ENCODE data around the gene ARL5B.
A peak's percentile ranks its signal among the peaks of the same experiment; 100 is the strongest.

Gene ARL5B

DNA sequence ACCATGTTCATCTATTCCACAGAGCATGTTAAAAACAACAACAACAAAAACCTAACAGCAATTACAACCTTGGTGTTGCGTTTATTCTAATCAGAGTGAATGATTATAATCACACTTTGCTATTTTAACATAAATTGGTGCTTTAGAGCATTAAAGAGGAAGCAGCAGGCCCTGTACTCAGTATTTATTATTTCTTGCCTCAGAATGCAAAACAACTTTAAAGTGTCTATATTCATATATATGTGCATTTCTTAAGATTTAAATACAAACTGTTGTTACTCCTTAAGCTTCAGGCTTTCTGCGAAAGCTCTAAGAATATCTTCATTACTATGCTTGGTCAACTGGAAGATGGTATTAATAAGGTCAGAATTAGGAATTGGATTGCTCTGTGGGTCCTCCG, 21.5 kb downstream of the ARL5B start:
- TF ChIP-seq, protein P1, sequence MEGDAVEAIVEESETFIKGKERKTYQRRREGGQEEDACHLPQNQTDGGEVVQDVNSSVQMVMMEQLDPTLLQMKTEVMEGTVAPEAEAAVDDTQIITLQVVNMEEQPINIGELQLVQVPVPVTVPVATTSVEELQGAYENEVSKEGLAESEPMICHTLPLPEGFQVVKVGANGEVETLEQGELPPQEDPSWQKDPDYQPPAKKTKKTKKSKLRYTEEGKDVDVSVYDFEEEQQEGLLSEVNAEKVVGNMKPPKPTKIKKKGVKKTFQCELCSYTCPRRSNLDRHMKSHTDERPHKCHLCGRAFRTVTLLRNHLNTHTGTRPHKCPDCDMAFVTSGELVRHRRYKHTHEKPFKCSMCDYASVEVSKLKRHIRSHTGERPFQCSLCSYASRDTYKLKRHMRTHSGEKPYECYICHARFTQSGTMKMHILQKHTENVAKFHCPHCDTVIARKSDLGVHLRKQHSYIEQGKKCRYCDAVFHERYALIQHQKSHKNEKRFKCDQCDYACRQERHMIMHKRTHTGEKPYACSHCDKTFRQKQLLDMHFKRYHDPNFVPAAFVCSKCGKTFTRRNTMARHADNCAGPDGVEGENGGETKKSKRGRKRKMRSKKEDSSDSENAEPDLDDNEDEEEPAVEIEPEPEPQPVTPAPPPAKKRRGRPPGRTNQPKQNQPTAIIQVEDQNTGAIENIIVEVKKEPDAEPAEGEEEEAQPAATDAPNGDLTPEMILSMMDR (IDR thresholded peaks at IDR 0.05) = no peak
- Mint-ChIP-seq H3K4me1 (no peaks in the 10 kb centered on the region), H3K4me3 (no peak overlapping the region), H3K27me3 (ENCODE audit: low read depth, poor library complexity) (no peaks in the 10 kb centered on the region), H3K36me3 (ENCODE audit: low read depth) (peaks cover 22% of the 10 kb centered on the region), H3K27ac (no peak overlapping the region), H3K9me3 (no peaks in the 10 kb centered on the region)
- no peak for DNase-seq

DNA sequence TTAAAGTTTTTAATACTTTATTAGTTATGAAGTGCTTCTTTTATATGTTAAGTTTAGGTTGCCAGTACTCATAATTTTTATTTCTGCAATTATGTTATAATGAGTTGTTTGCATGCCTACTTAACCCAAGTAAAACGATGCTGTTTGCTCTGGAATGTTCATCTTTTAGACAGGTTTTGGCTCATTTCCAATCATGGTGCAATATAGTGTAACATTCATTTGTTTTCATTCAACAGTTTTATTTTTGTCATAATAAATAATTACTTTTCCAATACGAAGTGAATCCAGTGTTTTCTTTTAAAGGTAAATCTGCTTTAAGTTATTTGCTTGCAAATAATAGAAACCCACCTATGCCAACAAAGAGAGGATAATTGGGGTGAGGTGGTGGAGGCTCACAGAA, 22.1 kb downstream of the ARL5B start:
- Mint-ChIP-seq H3K9me3 (no peaks in the 10 kb centered on the region), H3K36me3 (ENCODE audit: low read depth) (peaks cover 22% of the 10 kb centered on the region), H3K27me3 (ENCODE audit: low read depth, poor library complexity) (no peaks in the 10 kb centered on the region), H3K4me3 (no peak overlapping the region), H3K27ac (peak overlapping the region; percentile 41), H3K4me1 (no peaks in the 10 kb centered on the region)
- DNase-seq = no peak
- TF ChIP-seq, protein P1 (IDR thresholded peaks at IDR 0.05) = no peak

- Mint-ChIP-seq H3K4me3 (no peak overlapping the region), H3K4me1 (no peaks in the 10 kb centered on the region)
Measured at GRCh38 chr10:18681971-18682411, 22.8 kb downstream of the ARL5B start.

DNA sequence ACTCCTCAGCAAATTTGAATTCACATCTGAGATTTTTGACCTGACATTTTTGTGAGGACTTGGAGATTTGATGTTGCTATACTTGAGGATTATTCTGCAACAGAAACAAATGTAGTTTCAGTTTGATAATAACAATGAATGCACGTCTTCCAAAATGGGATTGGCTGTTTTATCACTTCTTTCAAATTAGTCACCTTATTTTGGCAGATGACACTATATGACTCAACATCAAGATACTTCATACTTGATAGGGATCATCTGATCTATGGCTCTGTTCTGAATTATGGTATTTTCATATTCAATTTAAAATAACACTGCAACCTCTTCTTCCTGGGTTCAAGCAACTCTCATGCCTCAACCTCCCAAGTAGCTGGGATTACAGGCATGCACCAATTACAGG, 24.2 kb downstream of the ARL5B start:
- peak overlapping the region; percentile 37 for H3K27ac Mint-ChIP-seq
- no peaks in the 10 kb centered on the region for H3K9me3 Mint-ChIP-seq
- peaks cover 16% of the 10 kb centered on the region for H3K36me3 Mint-ChIP-seq (ENCODE audit: low read depth)
- H3K4me1 Mint-ChIP-seq = no peaks in the 10 kb centered on the region
- TF ChIP-seq, protein P1 (IDR thresholded peaks at IDR 0.05) = no peak
- peaks cover 5% of the 10 kb centered on the region for H3K27me3 Mint-ChIP-seq (ENCODE audit: low read depth, poor library complexity)
- no peak overlapping the region for H3K4me3 Mint-ChIP-seq
- DNase-seq = no peak

More at GRCh38 chr10:18681971-18682411, 22.8 kb downstream of the ARL5B start:
- peaks cover 16% of the 10 kb centered on the region for H3K36me3 Mint-ChIP-seq (ENCODE audit: low read depth)
- H3K9me3 Mint-ChIP-seq = no peaks in the 10 kb centered on the region
- TF ChIP-seq, protein P1 (IDR thresholded peaks at IDR 0.05) = no peak
- peak overlapping the region; percentile 41 for H3K27ac Mint-ChIP-seq
- no peak for DNase-seq
- peaks cover under 1% of the 10 kb centered on the region for H3K27me3 Mint-ChIP-seq (ENCODE audit: low read depth, poor library complexity)

GRCh38 chr10:18684416-18684815, 25.2 kb downstream of the ARL5B start:
- H3K4me1 Mint-ChIP-seq = no peaks in the 10 kb centered on the region
- no peak for DNase-seq
- TF ChIP-seq, protein P1 (IDR thresholded peaks at IDR 0.05) = no peak
- no peaks in the 10 kb centered on the region for H3K9me3 Mint-ChIP-seq
- no peak overlapping the region for H3K4me3 Mint-ChIP-seq
- H3K27ac Mint-ChIP-seq = no peak overlapping the region
- H3K36me3 Mint-ChIP-seq (ENCODE audit: low read depth) = peaks cover 16% of the 10 kb centered on the region
- H3K27me3 Mint-ChIP-seq (ENCODE audit: low read depth, poor library complexity) = peaks cover 5% of the 10 kb centered on the region

GRCh38 chr10:18684953-18685352, 25.7 kb downstream of the ARL5B start:
- H3K27ac Mint-ChIP-seq = no peak overlapping the region
- DNase-seq = no peak
- TF ChIP-seq, protein P1 (IDR thresholded peaks at IDR 0.05) = no peak
- H3K9me3 Mint-ChIP-seq = no peaks in the 10 kb centered on the region
- no peaks in the 10 kb centered on the region for H3K4me1 Mint-ChIP-seq
- peaks cover 5% of the 10 kb centered on the region for H3K27me3 Mint-ChIP-seq (ENCODE audit: low read depth, poor library complexity)
- H3K4me3 Mint-ChIP-seq = no peak overlapping the region
- peaks cover 16% of the 10 kb centered on the region for H3K36me3 Mint-ChIP-seq (ENCODE audit: low read depth)

All from nephron progenitor cell (in vitro differentiated cells).